Trophoblast cell (in vitro differentiated cells and primary cell): ENCODE results near the gene TMPRSS3.

Experiments
- DNase-seq, 2 donors: peaks; one replicate each; pipeline ENCODE4 v3.0.0-alpha.2; 2016
- H2AFZ ChIP-seq: 2 replicates; pipeline ENCODE4 v1.6.1; 2013; ENCODE audit warnings: low read length, moderate library complexity, mild to moderate bottlenecking; ENCODE audit not compliant: insufficient read depth, poor library complexity
- H2AK5ac ChIP-seq: 2 replicates; pipeline ENCODE4 v1.6.1; 2013; ENCODE audit warnings: mild to moderate bottlenecking, low read length
- H2BK120ac ChIP-seq: 2 replicates; pipeline ENCODE4 v1.6.1; 2013; ENCODE audit warnings: low read length, mild to moderate bottlenecking, moderate library complexity; ENCODE audit not compliant: insufficient read depth, poor library complexity
- H2BK12ac ChIP-seq: 2 replicates; pipeline ENCODE4 v1.6.1; 2013; ENCODE audit warnings: mild to moderate bottlenecking, low read length, moderate library complexity
- H2BK5ac ChIP-seq: 2 replicates; pipeline ENCODE4 v1.6.1; 2013; ENCODE audit warnings: low read length, low read depth, moderate library complexity, mild to moderate bottlenecking; ENCODE audit not compliant: poor library complexity
- H3K14ac ChIP-seq: 2 replicates; pipeline ENCODE4 v1.6.1; 2013; ENCODE audit warnings: mild to moderate bottlenecking, low read length
- H3K18ac ChIP-seq: 2 replicates; pipeline ENCODE4 v1.6.1; 2013; ENCODE audit warnings: mild to moderate bottlenecking, low read length
- H3K23ac ChIP-seq: 2 replicates; pipeline ENCODE4 v1.6.1; 2013; ENCODE audit warnings: low read length
- H3K27ac ChIP-seq: 2 replicates; pipeline ENCODE4 v1.5.1; 2013; ENCODE audit warnings: low read depth, mild to moderate bottlenecking, inconsistent platforms, low read length, moderate library complexity
- H3K27me3 ChIP-seq: 2 replicates; pipeline ENCODE4 v1.6.1; 2013; ENCODE audit warnings: inconsistent platforms, mild to moderate bottlenecking, low read length, moderate library complexity; ENCODE audit not compliant: insufficient read depth
- H3K36me3 ChIP-seq, 2 experiments: 1 replicate in 1 of 2; 2 replicates in 1 of 2; pipeline ENCODE4 v1.6.1; 2013; ENCODE audit warnings: low read length in 2 of 2, mild to moderate bottlenecking in 2 of 2, moderate library complexity in 1 of 2; ENCODE audit not compliant: insufficient read depth in 2 of 2, control insufficient read depth in 1 of 2
- H3K4ac ChIP-seq: 2 replicates; pipeline ENCODE4 v1.6.1; 2013; ENCODE audit warnings: low read depth, mild to moderate bottlenecking, low read length, moderate library complexity
- H3K4me1 ChIP-seq, 2 experiments: 1 replicate in 1 of 2; 2 replicates in 1 of 2; pipeline ENCODE4 v1.6.1; 2013; ENCODE audit warnings: low read length in 2 of 2, mild to moderate bottlenecking in 2 of 2, moderate library complexity in 1 of 2; ENCODE audit not compliant: insufficient read depth in 2 of 2, control insufficient read depth in 1 of 2
- H3K4me2 ChIP-seq: 2 replicates; pipeline ENCODE4 v1.6.1; 2013; ENCODE audit warnings: inconsistent platforms, mild to moderate bottlenecking, low read length, moderate library complexity
- H3K4me3 ChIP-seq: 2 replicates; pipeline ENCODE4 v1.5.1; 2013; ENCODE audit warnings: mild to moderate bottlenecking, low read depth, low read length, inconsistent platforms
- H3K79me1 ChIP-seq: one replicate; pipeline ENCODE4 v1.6.1; 2013; ENCODE audit warnings: low read length
- H3K79me2 ChIP-seq: 2 replicates; pipeline ENCODE4 v1.6.1; 2013; ENCODE audit warnings: low read length, mild to moderate bottlenecking; ENCODE audit not compliant: control insufficient read depth, insufficient read depth, poor library complexity
- H3K9ac ChIP-seq: 2 replicates; pipeline ENCODE4 v1.6.1; 2013; ENCODE audit warnings: mild to moderate bottlenecking, low read length
- H3K9me3 ChIP-seq: 2 replicates; pipeline ENCODE4 v1.6.1; 2013; ENCODE audit warnings: low read depth, mild to moderate bottlenecking, control low read depth, inconsistent platforms, low read length; ENCODE audit not compliant: insufficient read depth
- H4K12ac ChIP-seq: 2 replicates; pipeline ENCODE4 v1.6.1; 2013; ENCODE audit warnings: low read depth, mild to moderate bottlenecking, low read length, moderate library complexity
- H4K8ac ChIP-seq: 2 replicates; pipeline ENCODE4 v1.6.1; 2013; ENCODE audit warnings: low read depth, mild to moderate bottlenecking, low read length, moderate library complexity
- H4K91ac ChIP-seq: one replicate; pipeline ENCODE4 v1.6.1; 2013; ENCODE audit warnings: low read depth, mild to moderate bottlenecking, low read length, moderate library complexity
- WGBS: extraction: QIAGEN DNeasy Blood & Tissue Kit; methylation state at CpG from one replicate; pipeline ENCODE4 v1.1.7; 2013; ENCODE audit warnings: missing lambda C conversion rate; ENCODE audit not compliant: insufficient read length, insufficient coverage; ENCODE audit errors: extremely low coverage; 5-methylcytosine and 5-hydroxymethylcytosine counted together

TMPRSS3 gene

DNA sequence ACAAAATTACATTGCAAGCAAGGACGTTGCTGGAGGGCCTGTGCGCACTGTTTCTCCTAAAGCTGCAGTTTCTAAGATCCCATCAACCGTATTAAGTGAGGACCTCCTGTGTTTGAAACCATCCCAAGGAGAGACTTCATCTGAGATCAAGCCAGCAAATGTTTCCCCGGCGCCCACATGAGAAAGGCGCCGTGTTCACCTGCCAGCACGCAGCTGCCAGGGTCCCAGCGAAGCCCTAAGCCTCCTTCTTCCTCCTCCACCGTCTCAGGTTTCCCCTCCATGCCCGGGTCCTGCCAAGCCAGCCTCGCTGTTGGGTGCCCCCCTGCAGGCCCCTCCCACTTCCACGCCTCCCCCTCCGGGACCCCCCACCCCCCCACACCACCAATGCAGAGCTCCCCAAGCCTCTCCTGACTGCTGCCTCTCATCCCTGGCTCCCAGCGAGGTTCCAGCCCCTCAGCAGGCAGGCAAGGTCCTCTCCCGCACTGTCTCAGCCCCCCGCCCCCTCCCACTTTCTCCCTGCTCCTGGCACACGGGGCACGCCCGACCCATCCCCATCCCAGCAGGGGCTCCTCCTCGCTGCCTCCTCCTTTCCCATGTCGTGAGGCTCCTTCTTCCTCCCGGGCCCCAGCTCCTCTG is 20.9 kb downstream of the TMPRSS3 start:
- no peak overlapping the region for H4K8ac ChIP-seq
- no peak overlapping the region for H3K4me2 ChIP-seq
- H4K91ac ChIP-seq: no peak overlapping the region
- H3K4me1 ChIP-seq: peaks cover 0 to 2% of the 10 kb centered on the region in 2 experiments
- H4K12ac ChIP-seq: no peak overlapping the region
- H3K79me1 ChIP-seq: no peaks in the 10 kb centered on the region
- no peak overlapping the region for H3K18ac ChIP-seq
- no peak overlapping the region for H2BK12ac ChIP-seq
- no peak overlapping the region for H3K4me3 ChIP-seq
- no peak overlapping the region for H3K4ac ChIP-seq
- H2AK5ac ChIP-seq: no peak overlapping the region
- no peak overlapping the region for H3K23ac ChIP-seq
- H3K79me2 ChIP-seq: no peaks in the 10 kb centered on the region
- H2AFZ ChIP-seq: no peak overlapping the region
- H2BK120ac ChIP-seq: no peak overlapping the region
- peaks cover 2% of the 10 kb centered on the region for H3K9me3 ChIP-seq
- no peak for DNase-seq
- H3K36me3 ChIP-seq: no peaks in the 10 kb centered on the region
- no peak overlapping the region for H2BK5ac ChIP-seq
- H3K27ac ChIP-seq: no peak overlapping the region
- H3K27me3 ChIP-seq: no peaks in the 10 kb centered on the region
- no peak overlapping the region for H3K9ac ChIP-seq
- H3K14ac ChIP-seq: no peak overlapping the region
- WGBS: no CpG with 5 or more reads among the region's 23 CpGs

DNA sequence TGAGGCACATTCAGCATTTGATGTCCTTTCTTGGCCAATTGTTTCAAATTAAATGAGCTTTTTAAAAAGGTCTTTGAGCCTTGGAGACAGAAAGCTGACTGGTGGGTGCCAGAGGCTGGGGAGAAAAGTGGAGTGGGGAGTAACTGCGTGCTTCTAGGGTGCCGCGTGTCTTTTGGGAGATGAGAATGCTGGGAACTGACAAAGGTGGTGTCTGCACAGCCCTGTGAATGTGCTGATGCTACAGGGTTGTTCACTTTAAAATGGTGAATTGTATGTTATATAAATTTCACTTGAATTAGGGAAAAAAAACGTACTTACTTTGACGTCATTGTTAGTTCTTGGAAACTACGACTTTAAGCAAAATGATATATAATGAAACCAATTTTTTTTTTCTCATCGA is 21.4 kb downstream of the TMPRSS3 start:
- H3K36me3 ChIP-seq: no peaks in the 10 kb centered on the region
- peaks cover 0 to 2% of the 10 kb centered on the region in 2 experiments for H3K4me1 ChIP-seq
- no peak overlapping the region for H4K91ac ChIP-seq
- H4K12ac ChIP-seq: no peak overlapping the region
- H3K27me3 ChIP-seq: no peaks in the 10 kb centered on the region
- WGBS: no CpG with 5 or more reads among the region's 7 CpGs
- no peaks in the 10 kb centered on the region for H3K79me1 ChIP-seq
- no peak overlapping the region for H3K27ac ChIP-seq
- H2BK12ac ChIP-seq: no peak overlapping the region
- H3K14ac ChIP-seq: no peak overlapping the region
- no peak overlapping the region for H3K23ac ChIP-seq
- H2AFZ ChIP-seq: no peak overlapping the region
- H3K4ac ChIP-seq: no peak overlapping the region
- H4K8ac ChIP-seq: no peak overlapping the region
- no peak for DNase-seq
- no peak overlapping the region for H2AK5ac ChIP-seq
- no peak overlapping the region for H2BK120ac ChIP-seq
- H3K18ac ChIP-seq: no peak overlapping the region
- no peak overlapping the region for H2BK5ac ChIP-seq
- no peak overlapping the region for H3K4me2 ChIP-seq
- H3K4me3 ChIP-seq: no peak overlapping the region
- H3K9me3 ChIP-seq: peaks cover 2% of the 10 kb centered on the region
- H3K79me2 ChIP-seq: no peaks in the 10 kb centered on the region
- H3K9ac ChIP-seq: no peak overlapping the region

DNA sequence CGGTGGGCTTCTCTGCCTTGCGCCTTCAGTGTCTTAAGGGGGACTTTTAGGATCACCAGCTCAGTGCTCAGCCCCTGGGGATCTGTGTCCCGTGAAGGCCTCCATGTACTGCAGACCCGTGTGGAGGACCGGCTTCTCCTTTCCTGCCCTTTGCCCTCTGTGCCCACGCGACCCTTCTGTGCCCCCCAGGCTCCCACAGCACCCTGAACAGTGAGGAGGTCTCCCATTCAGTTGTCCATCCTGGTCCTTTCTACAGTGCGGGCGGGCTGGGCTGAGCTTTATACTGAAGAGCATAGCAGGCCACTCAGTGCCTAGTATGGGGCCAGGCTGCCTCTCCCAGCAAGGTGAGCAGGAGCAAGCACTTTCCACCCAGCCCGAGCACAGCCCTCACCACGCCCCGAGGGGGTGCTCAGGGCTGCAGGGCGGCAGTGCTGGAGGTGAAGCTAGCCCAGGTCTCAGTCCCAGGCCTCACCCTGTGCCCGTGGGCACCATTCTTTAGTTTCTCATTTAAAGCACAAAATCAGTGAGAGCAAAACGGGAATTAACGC is 21.9 kb downstream of the TMPRSS3 start:
- Histone ChIP-seq H2AFZ (no peak overlapping the region), H2BK5ac (no peak overlapping the region), H4K8ac (no peak overlapping the region), H3K4me3 (no peak overlapping the region), H3K9me3 (peaks cover 2% of the 10 kb centered on the region), H3K79me2 (no peaks in the 10 kb centered on the region), H3K4me1 (peaks cover 0 to 2% of the 10 kb centered on the region in 2 experiments), H3K27me3 (no peaks in the 10 kb centered on the region), H3K4ac (no peak overlapping the region), H4K12ac (no peak overlapping the region), H3K14ac (no peak overlapping the region), H3K36me3 (no peaks in the 10 kb centered on the region), H3K23ac (no peak overlapping the region), H2AK5ac (no peak overlapping the region), H3K4me2 (no peak overlapping the region), H2BK12ac (no peak overlapping the region), H2BK120ac (no peak overlapping the region), H3K9ac (no peak overlapping the region), H4K91ac (no peak overlapping the region), H3K79me1 (no peaks in the 10 kb centered on the region), H3K27ac (no peak overlapping the region), H3K18ac (no peak overlapping the region)
- WGBS: no CpG with 5 or more reads among the region's 16 CpGs
- no peak for DNase-seq

DNA sequence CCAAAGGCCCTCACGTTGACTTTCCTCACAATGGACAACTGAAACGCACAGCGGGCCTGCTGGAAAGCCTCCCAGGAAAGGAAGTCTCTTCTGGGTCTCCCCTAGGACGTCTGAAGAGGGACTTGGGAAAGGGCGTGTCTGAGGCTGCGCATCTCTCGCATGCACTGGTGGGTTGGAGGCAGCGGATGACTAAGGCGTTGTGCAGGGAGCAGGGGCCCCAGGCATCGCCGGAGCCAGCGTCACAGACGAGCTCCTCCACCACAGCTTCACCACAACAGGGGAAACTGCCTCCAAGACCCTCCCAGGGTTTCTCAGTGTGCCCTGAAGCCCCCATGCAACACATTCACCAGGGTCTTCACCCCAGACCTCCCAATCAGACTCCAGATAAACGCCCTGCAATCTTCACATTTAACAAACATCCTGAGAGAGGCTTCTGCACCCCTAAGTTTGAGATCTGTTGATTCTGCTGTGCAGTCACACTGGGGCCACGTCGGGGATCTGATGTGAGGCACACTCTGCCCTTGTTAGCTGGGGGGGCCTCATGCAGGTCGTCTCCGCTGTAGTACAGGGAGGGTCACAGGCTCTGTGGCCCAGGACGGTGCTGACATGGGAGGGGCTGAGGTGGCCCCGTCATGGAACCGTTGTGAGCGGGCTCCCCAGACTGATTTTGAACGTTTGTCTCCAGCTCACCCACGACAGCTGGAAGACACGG is 22.5 kb downstream of the TMPRSS3 start:
- Histone ChIP-seq H3K4me3 (no peak overlapping the region), H2BK120ac (no peak overlapping the region), H3K4ac (no peak overlapping the region), H2BK5ac (no peak overlapping the region), H3K4me1 (peaks cover 0 to 2% of the 10 kb centered on the region in 2 experiments), H4K12ac (no peak overlapping the region), H4K8ac (no peak overlapping the region), H3K4me2 (no peak overlapping the region), H3K27ac (no peak overlapping the region), H3K36me3 (no peaks in the 10 kb centered on the region), H3K14ac (no peak overlapping the region), H2AFZ (no peak overlapping the region), H4K91ac (no peak overlapping the region), H3K27me3 (no peaks in the 10 kb centered on the region), H3K18ac (no peak overlapping the region), H3K79me1 (no peaks in the 10 kb centered on the region), H3K23ac (no peak overlapping the region), H2BK12ac (no peak overlapping the region), H3K79me2 (no peaks in the 10 kb centered on the region), H3K9me3 (peaks cover 2% of the 10 kb centered on the region), H3K9ac (no peak overlapping the region), H2AK5ac (no peak overlapping the region)
- no peak for DNase-seq
- WGBS: no CpG with 5 or more reads among the region's 25 CpGs
